K562 (cell line): ENCODE results near the gene NLK. TPM values are rescaled to one million over a fixed set of nuclear protein-coding genes. Genes with fewer than 3 reads are reported as not detected.

Experiments
- ATAC-seq: fragments of 200-7000 bp; cut with Tn5 transposase; 3 replicates; pipeline ENCODE4 v1.9.1; 2020; ENCODE audit warnings: moderate library complexity
- BruUV-seq: library from RNA; stranded (reverse); fragments of 400-500 nt; replicated peaks from 2 replicates; lab custom pipeline; 2021; lab: Mats Ljungman, UMichigan
- CTCF ChIA-PET: fragments of 300-600 bp; formaldehyde crosslinking; extraction: SDS; loops from one replicate; lab custom pipeline; 2021; ENCODE audit warnings: low intra/inter-chr PET ratio; lab: Yijun Ruan, JAX
- POLR2A ChIA-PET: fragments of 300-600, 350-650 bp; sonication (Branson Sonifier 250); formaldehyde crosslinking; extraction: SDS; loops from one replicate; lab custom pipeline; 2021; ENCODE audit warnings: antibody characterized with exemption, inconsistent platforms; lab: Yijun Ruan, JAX
- DNase-seq, 4 experiments: peaks; one replicate each; pipeline versions ENCODE4 v3.0.0 to v3.0.0-alpha.2; 2011 to 2018; ENCODE audit warnings: low spot score in 3 of 4, mixed read lengths in 3 of 4; ENCODE audit errors: extremely low read depth in 1 of 4
- FAIRE-seq: peaks from 2 replicates; lab custom pipeline; 2011; peaks lifted over from hg19 to GRCh38; lab: Jason Lieb, UNC
- H2AFZ ChIP-seq: 2 replicates; pipeline ENCODE4 v1.6.0; 2011; ENCODE audit warnings: low read depth, low read length, control low read depth, inconsistent platforms
- H3K27ac ChIP-seq: fragments of 200-600 bp; 3 replicates; pipeline ENCODE4 v1.8.0; 2011; ENCODE audit warnings: low read depth, mild to moderate bottlenecking, control low read depth, inconsistent platforms, low read length, moderate library complexity, mixed read lengths; ENCODE audit errors: extremely low read depth
- H3K27me3 ChIP-seq, 2 experiments: fragments of 300-600 bp in 1 of 2; 2 replicates in 1 of 2; 3 replicates in 1 of 2; pipeline versions ENCODE4 v1.6.0 to v1.8.0; 2011; ENCODE audit warnings: inconsistent platforms in 2 of 2, low read length in 2 of 2, mild to moderate bottlenecking in 1 of 2, mixed read lengths in 1 of 2, moderate library complexity in 1 of 2; ENCODE audit not compliant: control insufficient read depth in 2 of 2, insufficient read depth in 2 of 2
- H3K36me3 ChIP-seq: fragments of 300-600 bp; 3 replicates; pipeline ENCODE4 v1.8.0; 2011; ENCODE audit warnings: mild to moderate bottlenecking, low read length, inconsistent platforms; ENCODE audit not compliant: control insufficient read depth, insufficient read depth
- H3K4me1 ChIP-seq, 2 experiments: fragments of 200-600 bp in 1 of 2; replicated peaks in 1 of 2; 2 replicates in 1 of 2; 3 replicates in 1 of 2; pipeline versions ENCODE4 v1.5.1 to v1.8.0; 2011; ENCODE audit warnings: inconsistent platforms in 2 of 2, low read length in 2 of 2, mild to moderate bottlenecking in 1 of 2, mixed read lengths in 1 of 2, moderate library complexity in 1 of 2; ENCODE audit not compliant: control insufficient read depth in 2 of 2, insufficient read depth in 2 of 2
- H3K4me2 ChIP-seq: 2 replicates; pipeline ENCODE4 v1.6.1; 2011; ENCODE audit warnings: low read length, control low read depth, inconsistent platforms, mixed read lengths; ENCODE audit not compliant: insufficient read depth
- H3K4me3 ChIP-seq: fragments of 200-600 bp; sonication (generic), shearing (Covaris generic); 2 replicates; pipeline ENCODE4 v1.5.1; 2016; ENCODE audit warnings: control low read depth, inconsistent platforms
- H3K79me2 ChIP-seq: fragments of 200-600 bp; 3 replicates; pipeline ENCODE4 v1.8.0; 2011; ENCODE audit warnings: low read length, inconsistent platforms; ENCODE audit not compliant: control insufficient read depth, insufficient read depth
- H3K9ac ChIP-seq, 2 experiments: 2 replicates each; pipeline versions ENCODE4 v1.6.0 to v1.6.1; 2011; ENCODE audit warnings: low read depth in 2 of 2, low read length in 2 of 2, control low read depth in 1 of 2, inconsistent platforms in 1 of 2, mild to moderate bottlenecking in 1 of 2, mixed read lengths in 1 of 2; ENCODE audit not compliant: insufficient read depth in 1 of 2
- H3K9me1 ChIP-seq: one replicate; pipeline ENCODE4 v1.6.0; 2011; ENCODE audit warnings: inconsistent platforms, mild to moderate bottlenecking, low read length, moderate library complexity; ENCODE audit not compliant: control insufficient read depth, insufficient read depth
- H3K9me3 ChIP-seq: replicated peaks from 2 replicates; pipeline ENCODE4 v1.5.1; 2011; ENCODE audit warnings: low read depth, low read length, inconsistent platforms; ENCODE audit not compliant: control insufficient read depth, insufficient read depth
- H4K20me1 ChIP-seq: replicated peaks from 2 replicates; pipeline ENCODE4 v1.6.1; 2011; ENCODE audit warnings: low read length, inconsistent platforms, mixed read lengths; ENCODE audit not compliant: control insufficient read depth, insufficient read depth
- C11orf30 ChIP-seq: fragments of 450-650 bp; IDR thresholded peaks from 2 replicates; pipeline ENCODE4 v1.6.1; 2016; ENCODE audit warnings: low read depth, mild to moderate bottlenecking
- CBFA2T2 ChIP-seq: fragments of 450-650 bp; conservative IDR thresholded peaks from 2 replicates; pipeline ENCODE4 v1.6.1; 2017; ENCODE audit warnings: mild to moderate bottlenecking
- EHMT2 ChIP-seq: fragments of 450-650 bp; IDR thresholded peaks from 2 replicates; pipeline ENCODE4 v1.6.1; 2018; ENCODE audit warnings: antibody characterized with exemption
- MAFG ChIP-seq: fragments of 450-650 bp; conservative IDR thresholded peaks from 2 replicates; pipeline ENCODE4 v1.6.1; 2016; ENCODE audit warnings: missing genetic modification characterization, missing compliant biosample characterization
- MBD2 ChIP-seq: sonication (generic); IDR thresholded peaks from 2 replicates; pipeline ENCODE4 v1.6.1; 2016; ENCODE audit warnings: low read depth, borderline replicate concordance
- NFE2 ChIP-seq: IDR thresholded peaks from 2 replicates; pipeline ENCODE4 v1.6.1; 2014; ENCODE audit warnings: antibody characterized with exemption, low read depth
- RCOR1 ChIP-seq, 2 experiments: IDR thresholded peaks; 2 replicates each; pipeline ENCODE4 v1.6.1; 2012; ENCODE audit warnings: low read depth in 2 of 2, low read length in 2 of 2, borderline replicate concordance in 1 of 2, improper control_type of control experiment in 1 of 2
- ZNF316 ChIP-seq: fragments of 450-650 bp; IDR thresholded peaks from 2 replicates; pipeline ENCODE4 v1.6.1; 2016
- WGBS: fragments of 100-300 bp; shearing (Covaris generic); methylation state at CpG from one replicate; pipeline ENCODE4 v1.1.6; 2016; ENCODE audit warnings: low coverage, mixed read lengths; ENCODE audit not compliant: insufficient coverage; ENCODE audit errors: missing lambda C conversion rate; 5-methylcytosine and 5-hydroxymethylcytosine counted together
- in situ Hi-C: fragments of 300-500 bp; cut with MboI; formaldehyde crosslinking; loops from 4 replicates; pipeline ENCODE4 v1.15.0; 2018; ENCODE audit warnings: inconsistent platforms, mixed read lengths
- intact Hi-C: fragments of 100-400 bp; cut with micrococcal nuclease; formaldehyde crosslinking; loops from 2 replicates; pipeline ENCODE4 v1.14.2; 2022
- polyA plus RNA-seq, 8 experiments: library from polyadenylated mRNA; depleted of rRNA in 4 of 8; stranded (reverse) in 5 of 8; unstranded in 3 of 8; fragments of >200 nt; fragmentation: Nextera tagmentation in 2 of 8; fragmentation: Illumina TruSeq in 1 of 8; extraction: Ambion mirVana in 2 of 8; extraction: Trizol in 1 of 8; gene quantifications; 2 replicates each; pipeline versions ENCODE4 v1.2.1 to v1.2.3, GENCODE V29; 2011 to 2014; ENCODE audit warnings: inconsistent platforms in 1 of 8, missing spikeins in 1 of 8
- total RNA-seq, 7 experiments: library from RNA; depleted of rRNA in 6 of 7; stranded (reverse); fragments of >200 nt in 6 of 7; fragmentation: Illumina TruSeq in 2 of 7; extraction: Trizol in 2 of 7; gene quantifications; 2 replicates each; pipeline versions ENCODE4 v1.2.1 to v1.2.3, GENCODE V29; 2011 to 2021; ENCODE audit warnings: low replicate concordance in 1 of 7
- TF ChIP-seq, protein P1 (sequence below): sonication (generic); formaldehyde crosslinking; IDR thresholded peaks from 2 replicates; pipeline ENCODE4 v1.8.0; 2022; ENCODE audit warnings: missing genetic modification reagents, mild to moderate bottlenecking, moderate library complexity, borderline replicate concordance
- TF ChIP-seq, protein P2 (sequence below): sonication (generic); formaldehyde crosslinking; IDR thresholded peaks from 2 replicates; pipeline ENCODE4 v1.8.0; 2022; ENCODE audit warnings: missing genetic modification reagents, mild to moderate bottlenecking, borderline replicate concordance

The NLK gene
- total and polyA plus RNA-seq, 9 of the 15 experiments (the other 6 are each of a cell fraction or from before 2014, with no cell fraction given): 10.9 to 59.6 (median 26.7) TPM

DNA sequence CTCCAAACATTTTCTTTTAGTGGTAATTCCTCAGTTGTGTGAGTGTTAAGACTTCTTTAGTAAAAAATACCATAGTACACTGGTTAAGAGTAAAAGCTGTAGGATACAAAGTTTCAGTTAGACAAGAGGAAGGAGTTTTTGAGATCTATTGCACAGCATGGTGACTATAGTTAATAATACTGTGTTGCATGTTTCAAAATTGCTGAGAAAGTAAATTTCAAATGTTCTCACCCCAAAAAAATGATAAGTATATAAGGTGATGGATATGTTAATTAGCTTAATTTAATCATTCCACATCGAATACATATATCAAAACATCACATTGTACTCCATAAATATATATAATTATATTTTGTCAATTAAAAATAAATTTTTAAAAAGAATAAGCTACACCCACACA is 22.0 kb upstream of the NLK start:
- no peaks in the 10 kb centered on the region for H3K36me3 ChIP-seq
- no peak overlapping the region for H3K27ac ChIP-seq
- no peak overlapping the region for H3K4me2 ChIP-seq
- ATAC-seq (no peak), DNase-seq (no peak), FAIRE-seq (no peak)
- in situ Hi-C loops: no loop called here
- no peaks in the 10 kb centered on the region for H3K9me1 ChIP-seq
- no TSS peak for BruUV-seq
- TF ChIP-seq MAFG (tag): 0 out of 2 replicates have a peak, but pooled peaks have one; percentile 35
- TF ChIP-seq C11orf30: peak; percentile 53; the same call in 1 of the 2 replicates
- TF ChIP-seq ZNF316: peak; percentile 64; the same call in 1 of the 2 replicates
- TF ChIP-seq, protein P1, sequence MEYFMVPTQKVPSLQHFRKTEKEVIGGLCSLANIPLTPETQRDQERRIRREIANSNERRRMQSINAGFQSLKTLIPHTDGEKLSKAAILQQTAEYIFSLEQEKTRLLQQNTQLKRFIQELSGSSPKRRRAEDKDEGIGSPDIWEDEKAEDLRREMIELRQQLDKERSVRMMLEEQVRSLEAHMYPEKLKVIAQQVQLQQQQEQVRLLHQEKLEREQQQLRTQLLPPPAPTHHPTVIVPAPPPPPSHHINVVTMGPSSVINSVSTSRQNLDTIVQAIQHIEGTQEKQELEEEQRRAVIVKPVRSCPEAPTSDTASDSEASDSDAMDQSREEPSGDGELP (CRISPR knock-in tag): no peak
- ChIA-PET CTCF (no interaction called here), POLR2A (interaction anchor here (1.0 to 2.8 kb wide), 4 partner anchors 9 to 39 kb away, joined by 3 to 15 read pairs (median 4); no protein-coding TSS in a partner anchor)
- H3K4me1 ChIP-seq: 0 out of 5 replicates have a peak, but pooled peaks cover 0 to 2% of the 10 kb centered on the region in 2 experiments
- H4K20me1 ChIP-seq: no peaks in the 10 kb centered on the region
- no peaks in the 10 kb centered on the region for H3K27me3 ChIP-seq
- intact Hi-C loops: no loop called here
- no peaks in the 10 kb centered on the region for H3K9me3 ChIP-seq
- WGBS: 0% methylated on average over 1 of the region's 1 CpG
- H3K79me2 ChIP-seq: no peaks in the 10 kb centered on the region
- H3K4me3 ChIP-seq: no peak overlapping the region
- H3K9ac ChIP-seq: no peak overlapping the region
- H2AFZ ChIP-seq: no peak overlapping the region

DNA sequence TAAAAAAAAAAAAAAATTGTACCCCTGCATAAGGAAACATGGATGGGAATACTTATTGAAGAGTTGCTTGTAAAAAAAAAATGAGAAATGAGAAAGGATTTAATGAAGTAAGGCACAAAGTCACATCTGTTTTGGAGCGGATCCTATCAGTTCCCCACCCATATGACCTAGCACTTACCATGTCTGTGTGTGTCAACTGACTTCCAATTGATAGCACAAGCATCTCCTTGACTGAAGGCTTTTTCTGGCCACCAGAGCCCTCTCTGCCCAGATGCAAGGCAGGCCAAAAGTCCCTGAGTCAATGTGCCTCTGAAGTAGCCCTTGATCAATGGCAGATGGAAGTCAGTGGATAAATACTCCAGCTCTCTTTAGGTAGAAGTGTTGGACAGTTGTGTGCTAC is 13.4 kb upstream of the NLK start:
- Histone ChIP-seq H2AFZ (peak overlapping the region; percentile 54), H3K9ac (peak overlapping the region in 1 of 2 experiments; percentile 19; a peak in 2 of 4 replicates), H3K27ac (peak overlapping the region; percentile 24), H3K9me3 (no peaks in the 10 kb centered on the region), H3K4me2 (peak overlapping the region; percentile 40; the same call in 1 of the 2 replicates), H3K9me1 (no peaks in the 10 kb centered on the region), H3K4me3 (no peak overlapping the region), H3K4me1 (peaks cover 7 to 31% of the 10 kb centered on the region in 2 experiments), H3K79me2 (no peaks in the 10 kb centered on the region), H3K27me3 (no peaks in the 10 kb centered on the region), H3K36me3 (no peaks in the 10 kb centered on the region), H4K20me1 (no peaks in the 10 kb centered on the region)
- DNase-seq: peak; percentile 47 to 76 (median 64)
- ATAC-seq: peak; percentile 83
- 0% methylated on average over 1 of the region's 1 CpG for WGBS
- in situ Hi-C loops: no loop called here
- peak; percentile 80 for FAIRE-seq
- BruUV-seq: no TSS peak
- intact Hi-C loops: no loop called here
- ChIA-PET POLR2A (interaction anchor here (0.6 to 2.6 kb wide), 4 partner anchors 9 to 24 kb away, joined by 3 to 15 read pairs (median 4); no protein-coding TSS in a partner anchor), CTCF (no interaction called here)
- TF ChIP-seq EHMT2: peak; percentile 83
- TF ChIP-seq MBD2: no peak
- TF ChIP-seq RCOR1 (IDR thresholded peaks at IDR 0.05; ENCODE audit: borderline replicate concordance in 1 of 2, low read depth in 2 of 2, low read length in 2 of 2): peak in 1 of 2 experiments; percentile 71; a peak in 2 of 4 replicates
- TF ChIP-seq, protein P2, sequence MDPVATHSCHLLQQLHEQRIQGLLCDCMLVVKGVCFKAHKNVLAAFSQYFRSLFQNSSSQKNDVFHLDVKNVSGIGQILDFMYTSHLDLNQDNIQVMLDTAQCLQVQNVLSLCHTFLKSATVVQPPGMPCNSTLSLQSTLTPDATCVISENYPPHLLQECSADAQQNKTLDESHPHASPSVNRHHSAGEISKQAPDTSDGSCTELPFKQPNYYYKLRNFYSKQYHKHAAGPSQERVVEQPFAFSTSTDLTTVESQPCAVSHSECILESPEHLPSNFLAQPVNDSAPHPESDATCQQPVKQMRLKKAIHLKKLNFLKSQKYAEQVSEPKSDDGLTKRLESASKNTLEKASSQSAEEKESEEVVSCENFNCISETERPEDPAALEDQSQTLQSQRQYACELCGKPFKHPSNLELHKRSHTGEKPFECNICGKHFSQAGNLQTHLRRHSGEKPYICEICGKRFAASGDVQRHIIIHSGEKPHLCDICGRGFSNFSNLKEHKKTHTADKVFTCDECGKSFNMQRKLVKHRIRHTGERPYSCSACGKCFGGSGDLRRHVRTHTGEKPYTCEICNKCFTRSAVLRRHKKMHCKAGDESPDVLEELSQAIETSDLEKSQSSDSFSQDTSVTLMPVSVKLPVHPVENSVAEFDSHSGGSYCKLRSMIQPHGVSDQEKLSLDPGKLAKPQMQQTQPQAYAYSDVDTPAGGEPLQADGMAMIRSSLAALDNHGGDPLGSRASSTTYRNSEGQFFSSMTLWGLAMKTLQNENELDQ (CRISPR knock-in tag): no peak
- peak; percentile 65 for TF ChIP-seq CBFA2T2
- peak; percentile 73 for TF ChIP-seq NFE2
- peak; percentile 54; the same call in 1 of the 2 replicates for TF ChIP-seq C11orf30
